GM15510 (cell line): Measurements from ENCODE around the gene CFAP119.
A peak's percentile ranks its signal among the peaks of the same experiment; 100 is the strongest.

Source experiments
- POLR2A ChIP-seq: IDR thresholded peaks from 3 replicates; pipeline ENCODE4 v1.6.1; 2011; ENCODE audit warnings: borderline replicate concordance; ENCODE audit not compliant: insufficient read length; ENCODE audit errors: extremely low read depth

CFAP119 gene

DNA sequence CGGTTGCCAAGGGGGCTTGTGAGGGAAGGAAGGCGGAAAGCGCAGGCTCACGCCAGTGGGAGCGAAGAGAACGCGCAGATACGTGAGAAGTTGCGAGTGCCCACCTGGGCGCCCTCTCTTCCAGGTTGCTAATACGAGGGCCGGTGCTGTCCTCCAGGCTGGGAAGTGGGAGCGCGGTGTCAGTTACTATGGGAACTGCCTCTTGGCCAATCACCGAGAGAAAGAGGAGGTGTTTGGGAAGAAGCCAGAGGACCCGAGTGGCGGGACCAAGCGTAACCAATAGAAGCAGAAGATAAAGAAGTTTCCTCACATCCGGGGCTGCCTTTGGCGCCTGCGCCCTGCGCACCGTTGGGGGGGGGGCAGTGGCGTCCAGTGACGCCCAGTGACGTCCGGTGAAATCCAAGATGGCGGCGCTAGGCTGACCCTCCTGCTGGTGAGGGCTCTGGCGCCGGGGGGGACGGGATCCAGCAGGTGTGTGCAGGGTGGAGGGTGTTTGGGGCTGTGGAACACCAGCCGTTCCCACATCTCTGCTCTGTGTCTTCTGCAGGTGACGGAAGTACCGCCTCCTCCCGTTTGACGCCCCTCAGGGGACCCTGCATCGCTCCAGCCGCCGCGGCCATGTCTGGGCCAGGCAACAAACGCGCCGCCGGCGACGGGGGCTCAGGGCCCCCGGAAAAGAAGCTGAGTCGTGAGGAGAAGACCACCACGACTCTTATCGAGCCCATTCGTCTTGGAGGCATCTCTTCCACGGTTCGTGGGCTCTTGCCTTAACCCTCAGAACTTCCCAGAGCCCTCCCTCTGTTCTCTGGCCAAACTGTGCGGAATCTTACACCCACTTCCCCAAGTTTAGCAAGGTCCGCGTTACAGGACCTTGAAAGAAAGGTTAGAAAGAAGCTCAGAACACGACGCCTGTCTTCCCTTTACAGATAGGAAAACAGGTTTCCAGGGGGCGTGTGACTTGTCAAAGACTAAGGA, at the start of gene CFAP119, which contains the start of gene RNF40:
CFAP119 (minus strand) TSS at position 135 of the 975 bp plus-strand sequence. CDS start 314 bp downstream, outside the sequence.
RNF40 (plus strand) TSS at position 395 of the 975 bp plus-strand sequence; CDS start at position 619, 224 bp downstream.
- peak; percentile 87 for TF ChIP-seq POLR2A

DNA sequence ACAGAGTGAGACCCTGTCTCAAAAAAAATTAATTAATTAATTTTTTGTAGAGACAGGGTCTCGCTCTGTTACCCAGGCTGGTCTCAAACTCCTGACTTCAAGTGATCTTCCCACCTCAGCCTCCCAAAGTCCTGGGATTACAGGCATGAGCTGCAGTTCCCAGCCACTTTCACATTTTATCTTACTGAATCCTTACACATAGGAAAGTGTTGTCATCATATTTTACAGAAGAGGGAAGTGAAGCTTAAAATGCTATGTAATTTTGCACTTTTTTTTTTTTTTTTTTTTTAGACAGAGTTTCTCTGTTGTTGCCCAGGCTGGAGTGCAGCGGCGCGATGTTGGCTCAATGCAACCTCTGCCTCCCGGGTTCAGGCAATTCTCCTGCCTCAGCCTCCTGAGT, 46.3 kb upstream of the CFAP119 start:
- TF ChIP-seq POLR2A: no peak

DNA sequence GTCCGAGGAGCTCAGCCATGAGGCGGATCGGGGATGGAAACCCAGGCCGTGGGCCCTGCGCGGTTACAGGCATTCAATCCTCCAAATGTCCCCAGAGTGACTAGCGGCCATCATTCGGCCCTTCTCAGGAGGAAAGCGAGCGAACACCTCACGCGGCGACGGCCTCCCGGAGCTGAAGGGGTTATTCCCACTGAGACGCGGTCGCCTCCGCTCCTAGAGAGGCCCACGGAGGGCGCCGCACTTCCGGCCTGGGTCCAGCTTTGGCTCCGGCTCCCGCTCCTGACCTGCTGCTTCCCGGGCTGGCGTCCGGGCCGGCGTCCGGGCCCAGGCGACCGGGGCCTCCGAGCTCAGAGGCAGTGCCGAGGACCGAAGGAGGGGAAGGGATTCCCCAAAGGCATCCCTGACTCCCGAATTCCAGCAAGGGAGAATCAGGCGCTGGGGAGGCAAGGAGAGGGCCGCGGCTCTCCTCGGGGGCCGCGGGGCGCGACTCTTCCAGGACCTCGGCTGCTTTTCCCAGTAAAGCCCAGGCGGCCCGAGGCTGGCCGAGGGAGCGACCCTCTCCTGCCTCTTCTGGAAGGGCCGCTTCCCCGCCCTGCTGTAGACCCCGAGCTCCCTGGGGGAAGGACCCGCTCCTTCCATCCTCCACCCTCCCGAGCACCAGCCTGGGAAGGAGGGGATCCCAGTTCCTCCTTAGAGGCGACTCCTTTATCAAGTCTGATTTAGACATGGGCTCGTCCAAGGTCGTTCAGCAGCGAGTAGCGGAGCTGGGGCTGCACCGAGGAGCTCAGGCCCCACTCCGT, 43.7 kb upstream of the CFAP119 start:
- no peak for TF ChIP-seq POLR2A

DNA sequence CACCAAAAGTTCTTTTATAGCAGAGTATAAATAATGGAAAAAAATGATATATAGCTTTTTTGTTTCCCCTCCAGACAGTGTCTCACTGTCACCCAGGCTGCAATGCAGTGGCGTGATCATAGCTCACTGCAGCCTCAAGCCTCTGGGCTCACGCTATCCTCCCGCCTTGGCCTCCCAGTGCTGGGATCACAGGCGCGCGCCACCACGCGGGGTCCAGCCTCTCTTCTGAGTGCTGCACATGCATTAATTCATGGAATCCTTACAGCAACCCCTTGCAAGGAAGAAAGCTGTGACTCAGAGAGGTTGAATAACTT, 43.2 kb upstream of the CFAP119 start:
- no peak for TF ChIP-seq POLR2A

DNA sequence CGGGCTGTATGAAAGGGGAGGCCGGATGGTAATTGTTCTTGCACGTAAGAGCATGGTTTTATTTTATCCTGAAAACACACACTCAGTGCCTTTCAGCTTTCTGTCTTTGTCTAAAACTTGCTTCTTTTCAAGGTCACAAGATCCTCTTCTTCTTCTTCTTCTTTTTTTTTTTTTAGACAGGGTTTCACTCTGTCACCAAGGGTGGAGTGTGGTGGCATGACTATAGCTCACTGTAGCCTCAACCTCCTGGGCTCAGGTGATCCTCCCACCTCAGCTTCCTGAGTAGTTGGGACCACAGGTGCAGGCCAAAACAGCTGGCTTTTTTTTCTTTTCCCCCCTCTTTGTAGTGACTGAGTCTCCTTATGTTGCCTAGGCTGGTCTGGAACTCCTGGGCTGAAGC, 41.1 kb upstream of the CFAP119 start:
- no peak for TF ChIP-seq POLR2A

DNA sequence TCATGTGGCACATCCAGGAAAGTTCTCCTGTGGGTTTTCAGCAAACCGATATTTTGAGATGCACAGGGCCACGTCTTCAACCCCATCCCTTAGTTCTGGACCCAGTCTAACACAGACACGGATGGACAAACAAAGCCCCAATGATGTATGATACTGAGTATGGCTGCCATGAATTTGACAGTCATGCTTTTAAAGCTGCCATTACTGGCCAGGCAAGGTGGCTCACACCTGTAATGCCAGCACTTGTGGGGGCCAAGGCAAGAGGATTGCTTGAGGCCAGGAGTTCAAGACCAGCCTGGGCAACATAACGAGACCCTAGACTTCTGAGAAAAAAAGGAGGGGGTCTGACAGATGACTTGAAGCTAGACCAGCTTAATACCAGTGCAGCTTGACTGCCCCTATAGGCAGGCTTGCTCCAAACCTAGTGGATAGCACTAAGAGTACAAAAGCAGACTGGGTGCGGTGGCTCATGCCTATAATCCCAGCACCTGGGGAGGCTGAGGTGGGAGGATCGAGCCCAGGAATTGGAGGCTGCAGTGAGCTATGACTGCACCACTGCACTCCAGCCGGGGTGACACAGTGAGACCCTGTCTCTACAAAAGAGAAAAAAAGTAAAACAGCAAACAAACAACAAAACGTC, 35.9 kb upstream of the CFAP119 start:
- no peak for TF ChIP-seq POLR2A

DNA sequence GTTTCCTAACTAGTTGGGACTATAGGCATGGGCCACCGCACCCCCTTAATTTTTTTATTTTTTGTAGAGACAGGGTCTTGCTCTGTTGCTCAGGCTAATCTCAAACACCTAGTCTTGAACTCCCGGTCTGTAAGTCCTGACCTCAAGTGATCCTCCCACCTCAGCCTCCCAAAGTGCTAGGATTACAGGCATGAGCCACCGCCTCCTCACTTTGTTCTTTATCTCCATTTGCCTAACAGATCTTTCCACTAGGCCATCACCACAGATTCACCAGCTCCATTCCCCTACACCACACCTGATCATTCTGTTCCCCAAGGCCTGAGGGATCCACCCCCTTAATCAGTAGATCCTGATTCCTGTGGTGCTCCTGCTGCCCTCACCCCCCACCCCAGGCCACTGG, 32.8 kb upstream of the CFAP119 start:
- no peak for TF ChIP-seq POLR2A

DNA sequence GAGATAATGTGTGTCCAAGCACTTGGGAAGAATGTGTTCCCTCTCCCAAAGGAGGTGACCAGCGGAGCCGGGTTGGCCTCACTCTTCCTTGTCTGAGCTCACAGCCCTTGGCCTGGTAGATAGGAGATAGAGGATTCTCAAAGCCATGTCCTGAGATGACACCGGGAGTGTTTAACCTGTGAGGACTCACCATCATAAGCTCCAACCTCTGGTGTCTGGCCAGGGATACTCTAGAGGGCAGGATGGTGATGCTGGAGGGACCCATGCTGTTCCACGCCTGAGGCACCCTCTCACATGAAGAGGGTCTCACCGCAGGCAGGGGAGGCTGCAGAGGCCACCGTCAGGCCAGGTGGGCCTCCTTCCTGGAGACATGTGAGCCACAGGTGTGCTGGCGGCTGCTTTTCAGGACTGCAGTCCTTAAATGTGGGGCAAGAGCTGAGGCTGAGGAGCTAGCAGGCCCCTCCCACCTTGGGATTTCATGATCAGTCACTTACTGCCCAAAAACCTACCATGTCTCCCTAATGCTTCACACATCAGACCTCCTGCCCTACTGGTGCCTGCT, 31.7 kb upstream of the CFAP119 start:
- no peak for TF ChIP-seq POLR2A

DNA sequence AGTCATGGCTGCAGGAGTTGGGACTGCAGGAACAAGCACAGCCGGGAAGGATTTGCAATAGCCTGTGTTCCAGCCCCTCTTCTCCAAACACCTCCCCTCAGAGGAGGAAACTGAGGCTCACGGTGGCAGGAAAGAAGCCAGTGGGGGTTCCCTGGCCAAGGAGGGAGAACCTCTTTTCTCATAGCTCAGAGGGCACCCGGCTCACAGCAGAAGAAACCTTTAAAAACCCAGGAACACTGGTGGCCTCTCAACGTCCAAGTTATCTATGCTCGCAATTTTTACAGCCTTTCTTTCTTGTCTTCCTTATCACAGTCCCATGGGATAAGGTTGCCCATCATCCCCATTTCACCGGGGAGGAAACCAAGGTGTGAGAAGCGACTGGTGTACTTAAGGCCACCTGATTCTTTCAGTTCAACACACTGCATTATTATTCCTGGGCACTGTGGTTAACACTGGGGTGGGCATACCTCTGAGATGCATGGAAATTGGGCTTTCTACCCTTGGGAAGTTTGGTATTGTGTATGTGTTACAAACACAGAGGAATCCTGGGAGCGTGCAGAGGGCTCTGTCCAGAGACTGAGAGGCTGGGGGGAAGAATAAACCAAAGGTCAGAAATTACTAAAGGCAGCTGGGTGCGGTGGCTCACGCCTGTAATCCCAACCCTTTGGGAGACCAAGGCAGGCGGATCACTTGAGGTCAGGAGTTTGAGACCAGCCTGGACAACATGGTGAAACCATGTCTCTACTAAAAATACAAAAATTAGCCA, 25.9 kb upstream of the CFAP119 start:
- TF ChIP-seq POLR2A: no peak

DNA sequence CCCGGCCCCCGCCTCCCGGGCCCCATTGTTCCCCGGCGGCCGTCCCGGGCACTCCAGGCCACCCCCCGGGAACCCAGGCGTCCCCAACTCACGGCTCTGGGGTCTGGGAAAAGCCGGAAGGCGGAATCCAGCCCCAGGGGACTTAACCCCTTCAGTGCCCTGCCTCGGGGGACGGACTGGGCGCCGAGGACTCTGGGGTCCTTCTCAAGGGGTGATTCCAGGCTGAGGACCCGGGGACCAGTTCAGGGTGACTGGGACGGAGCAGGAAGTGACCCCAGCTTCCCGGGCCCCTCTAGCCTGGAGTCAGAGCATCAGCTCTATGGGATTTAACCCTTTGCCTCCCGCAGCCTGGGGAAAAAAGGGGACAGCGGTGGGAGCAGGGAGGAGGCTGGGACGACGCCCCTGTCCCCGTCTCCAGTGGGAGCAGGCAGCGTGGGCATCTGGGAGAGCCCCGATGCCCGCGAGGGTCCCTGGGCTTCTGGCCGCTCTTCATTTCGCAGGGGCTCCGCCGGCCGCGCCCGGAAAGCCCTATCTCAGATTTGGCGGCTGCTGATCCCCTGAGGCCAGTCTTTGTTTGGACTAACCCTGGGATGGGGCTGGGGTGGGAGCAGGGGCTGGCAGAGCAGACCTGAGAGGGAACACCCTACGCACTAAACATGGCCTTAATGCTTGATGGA, 25.2 kb upstream of the CFAP119 start, which contains the start of gene ZNF629:
ZNF629 (minus strand) TSS at position 270 of the 677 bp plus-strand sequence. CDS start 2,723 bp downstream, outside the sequence.
- TF ChIP-seq POLR2A: no peak

DNA sequence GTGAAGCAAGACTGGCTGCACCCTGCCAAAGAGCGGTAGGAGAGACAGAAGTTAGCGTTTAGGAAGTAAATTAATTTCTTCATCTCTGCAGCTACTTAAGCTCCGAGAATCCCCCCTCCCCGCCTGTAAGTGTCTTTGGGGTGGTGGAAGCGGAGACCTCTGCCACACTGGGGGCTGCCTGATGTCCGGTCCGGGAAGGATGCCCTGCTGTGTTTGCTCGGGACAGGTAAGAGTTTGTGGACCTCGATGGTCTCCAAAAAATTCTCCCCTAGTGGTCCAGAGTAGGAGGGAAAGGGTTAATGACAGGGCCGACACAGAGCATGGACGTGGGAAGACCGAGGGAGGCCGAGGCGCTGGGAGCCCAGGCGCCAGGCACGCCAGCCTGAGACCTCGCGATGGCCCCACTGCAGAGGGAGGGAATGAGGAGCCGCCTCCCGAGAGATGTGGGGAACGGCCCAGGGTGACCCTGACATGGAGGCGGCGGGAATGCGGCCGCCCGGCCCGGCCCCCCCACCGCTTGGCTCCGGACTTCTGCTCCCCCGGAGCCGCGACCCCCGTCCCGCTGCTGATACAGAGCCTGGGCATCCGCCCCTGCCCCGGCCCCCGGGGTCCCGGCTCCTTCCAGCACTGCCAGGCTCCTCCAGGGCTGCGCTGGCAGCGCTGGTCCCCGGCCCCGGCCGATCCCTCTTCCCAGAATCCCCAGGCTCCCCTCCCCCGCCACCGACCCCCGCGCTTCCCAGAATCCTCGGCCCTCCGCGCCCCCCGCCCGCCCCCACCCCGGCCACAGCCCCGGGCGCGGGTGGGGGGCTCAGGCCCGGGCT, 24.5 kb upstream of the CFAP119 start:
- TF ChIP-seq POLR2A: no peak
